Activated CD4-positive, alpha-beta T cell treated with anti-CD3 and anti-CD28 coated beads for 4 hours (primary cell): ENCODE measurements around the gene CNPY3.
"Not testable (repeated sequence)": the region's sequence is repeated elsewhere in the genome, so short reads cannot be mapped to it uniquely, and the experiment has no call there.

Experiments used
- DNase-seq, 2 donors: peaks; one replicate each; pipeline ENCODE4 v3.0.0-alpha.2; 2020

The CNPY3 gene

GRCh38 chr6:42916288-42916687, 13.0 kb upstream of the CNPY3 start:
- DNase-seq, result no peak

- no peak for DNase-seq
These were observed 7.5 kb upstream of the CNPY3 start for GRCh38 chr6:42921801-42922200.

- no peak for DNase-seq
These were observed 5.6 kb upstream of the CNPY3 start for GRCh38 chr6:42923666-42924065.

GRCh38 chr6:42925248-42925857, 3.9 kb upstream of the CNPY3 start:
- no peak for DNase-seq

GRCh38 chr6:42929821-42930360, 611 bp downstream of the CNPY3 start:
- DNase-seq, result peak; percentile 58 to 61

- no peak for DNase-seq
These were observed 3.1 kb downstream of the CNPY3 start for GRCh38 chr6:42932412-42932811.

- DNase-seq, result no peak
These were observed 3.9 kb downstream of the CNPY3 start for GRCh38 chr6:42933205-42933604.

- no peak for DNase-seq
These were observed 6.0 kb downstream of the CNPY3 start for GRCh38 chr6:42935322-42935721.

GRCh38 chr6:42936398-42936797, 7.1 kb downstream of the CNPY3 start:
- DNase-seq, result no peak

GRCh38 chr6:42937548-42938427, 8.5 kb downstream of the CNPY3 start:
- DNase-seq, result no peak

- DNase-seq, result no peak
These were observed 9.1 kb downstream of the CNPY3 start for GRCh38 chr6:42938428-42938796.

GRCh38 chr6:42938987-42939809, 9.9 kb downstream of the CNPY3 start:
- DNase-seq, result no peak

- DNase-seq, result no peak
These were observed 10.5 kb downstream of the CNPY3 start for GRCh38 chr6:42939810-42940167.

- DNase-seq, result no peak
These were observed 11.3 kb downstream of the CNPY3 start for GRCh38 chr6:42940493-42941045.

- DNase-seq, result not testable (repeated sequence)
These were observed 12.1 kb downstream of the CNPY3 start for GRCh38 chr6:42941356-42941755.

GRCh38 chr6:42942444-42942843, 13.2 kb downstream of the CNPY3 start:
- DNase-seq, result no peak

- no peak for DNase-seq
These were observed 18.7 kb downstream of the CNPY3 start for GRCh38 chr6:42947950-42948349.

GRCh38 chr6:42952389-42952788, 23.1 kb downstream of the CNPY3 start:
- DNase-seq, result no peak

- not testable (repeated sequence) for DNase-seq
These were observed 25.1 kb downstream of the CNPY3 start for GRCh38 chr6:42954405-42954804.

- DNase-seq, result no peak
These were observed 28.8 kb downstream of the CNPY3 start for GRCh38 chr6:42958125-42958524.

- DNase-seq, result no peak
These were observed 30.6 kb downstream of the CNPY3 start for GRCh38 chr6:42959917-42960242.

- peak; percentile 28 for DNase-seq
These were observed 31.2 kb downstream of the CNPY3 start, which contains the start of gene GNMT for GRCh38 chr6:42960243-42961019. Gene GNMT (plus strand): TSS chr6:42960754. CDS start chr6:42960768, 14 bp downstream.
